ENCODE measurements around the gene ELAPOR2.

Gene ELAPOR2

GRCh38 chr7:87027900-87028299 is 31.6 kb downstream of the ELAPOR2 start:
- no peaks in the 10 kb centered on the region for H3K9me3 ChIP-seq (ENCODE audit: control insufficient read depth, insufficient read depth, low read length)
- H3K36me3 ChIP-seq (ENCODE audit: insufficient read depth, low read length), result no peaks in the 10 kb centered on the region
- H3K9ac ChIP-seq (ENCODE audit: low read depth, low read length), result no peak overlapping the region
- peaks cover 11% of the 10 kb centered on the region; the same call in 1 of the 2 replicates for H3K4me1 ChIP-seq (ENCODE audit: insufficient read depth, low read length)

GRCh38 chr7:87021285-87021684 is 38.2 kb downstream of the ELAPOR2 start:
- H3K36me3 ChIP-seq (ENCODE audit: insufficient read depth, low read length), result no peaks in the 10 kb centered on the region
- no peak overlapping the region for H3K9ac ChIP-seq (ENCODE audit: low read depth, low read length)
- no peaks in the 10 kb centered on the region for H3K9me3 ChIP-seq (ENCODE audit: control insufficient read depth, insufficient read depth, low read length)
- H3K4me1 ChIP-seq (ENCODE audit: insufficient read depth, low read length), result no peaks in the 10 kb centered on the region

GRCh38 chr7:87016606-87017005 is 42.8 kb downstream of the ELAPOR2 start:
- no peaks in the 10 kb centered on the region for H3K9me3 ChIP-seq (ENCODE audit: control insufficient read depth, insufficient read depth, low read length)
- no peaks in the 10 kb centered on the region for H3K36me3 ChIP-seq (ENCODE audit: insufficient read depth, low read length)
- no peaks in the 10 kb centered on the region for H3K4me1 ChIP-seq (ENCODE audit: insufficient read depth, low read length)
- H3K9ac ChIP-seq (ENCODE audit: low read depth, low read length), result no peak overlapping the region

DNA sequence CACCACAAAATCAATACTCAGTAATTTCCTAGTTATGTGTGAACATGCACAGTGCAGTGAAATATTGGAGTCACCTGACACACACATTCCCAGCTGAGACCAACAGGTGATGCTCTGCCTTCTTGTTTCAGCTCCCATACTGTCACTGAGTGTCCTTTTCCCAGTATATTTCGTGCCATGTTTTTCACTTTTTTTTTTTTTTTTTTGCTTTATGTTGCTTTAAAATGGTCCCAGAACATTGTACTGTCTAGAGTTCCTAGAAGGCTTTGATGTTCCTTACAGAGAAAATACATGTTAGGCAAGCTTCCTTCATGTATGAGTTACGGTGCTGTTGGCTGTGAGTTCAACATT is 45.6 kb downstream of the ELAPOR2 start:
- H3K36me3 ChIP-seq (ENCODE audit: insufficient read depth, low read length), result no peaks in the 10 kb centered on the region
- H3K9ac ChIP-seq (ENCODE audit: low read depth, low read length), result no peak overlapping the region
- no peaks in the 10 kb centered on the region for H3K4me1 ChIP-seq (ENCODE audit: insufficient read depth, low read length)
- H3K9me3 ChIP-seq (ENCODE audit: control insufficient read depth, insufficient read depth, low read length), result no peaks in the 10 kb centered on the region

DNA sequence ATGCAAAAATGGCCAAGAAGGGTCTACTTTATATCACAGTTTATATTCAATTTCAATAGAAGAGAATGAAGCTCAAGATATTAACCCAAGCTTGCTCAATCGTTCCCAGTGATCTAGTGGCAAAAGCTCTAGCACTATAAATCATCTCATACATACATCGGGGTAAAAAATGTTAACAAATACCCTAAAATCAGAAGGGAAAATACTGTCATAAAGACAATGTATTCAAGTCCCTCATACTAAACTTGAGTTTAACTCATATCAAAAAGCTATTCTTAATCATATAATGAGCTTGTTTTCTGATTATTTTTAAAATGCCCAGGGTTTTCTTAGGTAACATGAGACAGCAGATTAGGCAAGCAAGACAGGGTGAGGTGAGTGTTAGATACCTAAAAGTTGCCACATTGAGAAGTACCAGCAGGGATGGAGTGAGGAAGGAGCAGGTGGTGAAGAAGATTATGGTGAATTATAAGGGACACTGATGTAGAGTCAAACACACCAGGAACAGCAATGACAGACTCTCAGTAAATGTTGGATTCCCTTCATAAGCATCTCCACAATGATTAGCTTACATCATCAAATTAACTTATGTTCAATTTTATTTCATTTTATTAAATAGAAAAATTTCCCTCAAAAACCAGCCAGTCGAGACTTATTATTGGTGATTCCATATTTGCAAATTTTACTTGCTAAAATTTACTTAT is 46.2 kb downstream of the ELAPOR2 start:
- no peaks in the 10 kb centered on the region for H3K9me3 ChIP-seq (ENCODE audit: control insufficient read depth, insufficient read depth, low read length)
- no peaks in the 10 kb centered on the region for H3K4me1 ChIP-seq (ENCODE audit: insufficient read depth, low read length)
- H3K36me3 ChIP-seq (ENCODE audit: insufficient read depth, low read length), result no peaks in the 10 kb centered on the region
- no peak overlapping the region for H3K9ac ChIP-seq (ENCODE audit: low read depth, low read length)

Measured in ES-I3 (cell line).